SK-N-SH (cell line): ENCODE measurements around the gene NEK10. TPM values are rescaled to one million over a fixed set of nuclear protein-coding genes. Genes with fewer than 3 reads are reported as not detected.

Experiments
- CTCF ChIA-PET: fragments of 300-600, 350-600 bp; formaldehyde crosslinking; extraction: SDS; loops from one replicate; lab custom pipeline; 2021; lab: Yijun Ruan, JAX
- POLR2A ChIA-PET: fragments of 350-600 bp; sonication (Branson Sonifier 250); formaldehyde crosslinking; extraction: SDS; loops from one replicate; lab custom pipeline; 2020; ENCODE audit warnings: antibody characterized with exemption, inconsistent platforms; lab: Yijun Ruan, JAX
- DNase-seq: peaks from one replicate; pipeline ENCODE4 v3.0.0; 2012
- H2AFZ ChIP-seq: fragments of 200-600 bp; sonication (generic); 2 replicates; pipeline ENCODE4 v1.8.1; 2016; ENCODE audit warnings: antibody characterized with exemption, mild to moderate bottlenecking, low read depth
- H3F3A ChIP-seq: fragments of 200-600 bp; sonication (generic); replicated peaks from 2 replicates; pipeline ENCODE3; 2016; ENCODE audit warnings: antibody characterized with exemption, mild to moderate bottlenecking; ENCODE audit not compliant: insufficient read depth
- H3K27ac ChIP-seq, 2 experiments: fragments of 200-500 bp in 1 of 2; fragments of 200-600 bp in 1 of 2; sonication (Bioruptor generic) in 1 of 2; sonication (generic), shearing (Covaris generic) in 1 of 2; 2 replicates each; pipeline versions ENCODE4 v1.5.1 to v1.6.1; 2014 to 2016; ENCODE audit warnings: low read depth in 2 of 2, inconsistent platforms in 1 of 2, low read length in 1 of 2, mild to moderate bottlenecking in 1 of 2, mixed read lengths in 1 of 2
- H3K27me3 ChIP-seq: fragments of 200-600 bp; sonication (generic), shearing (Covaris generic); 2 replicates; pipeline ENCODE4 v1.6.1; 2016; ENCODE audit warnings: mixed run types; ENCODE audit not compliant: insufficient read depth
- H3K36me3 ChIP-seq, 2 experiments: fragments of 200-500 bp in 1 of 2; fragments of 200-600 bp in 1 of 2; sonication (Bioruptor generic) in 1 of 2; sonication (generic) in 1 of 2; replicated peaks in 1 of 2; 2 replicates each; pipeline versions ENCODE3 to v1.5.1; 2014 to 2016; ENCODE audit warnings: low read length in 1 of 2, mild to moderate bottlenecking in 1 of 2; ENCODE audit not compliant: insufficient read depth in 2 of 2, control insufficient read depth in 1 of 2
- H3K4me1 ChIP-seq, 2 experiments: fragments of 200-500 bp in 1 of 2; fragments of 200-600 bp in 1 of 2; sonication (Bioruptor generic) in 1 of 2; sonication (generic), shearing (Covaris generic) in 1 of 2; 2 replicates each; pipeline versions ENCODE4 v1.5.1 to v1.6.1; 2014 to 2016; ENCODE audit warnings: low read depth in 1 of 2, low read length in 1 of 2, mixed run types in 1 of 2; ENCODE audit not compliant: insufficient read depth in 2 of 2, control insufficient read depth in 1 of 2
- H3K4me2 ChIP-seq: fragments of 200-600 bp; sonication (generic), shearing (Covaris generic); 2 replicates; pipeline ENCODE4 v1.6.1; 2017; ENCODE audit warnings: mixed run types
- H3K4me3 ChIP-seq, 2 experiments: fragments of 200-500 bp in 1 of 2; fragments of 200-600 bp in 1 of 2; sonication (Bioruptor generic) in 1 of 2; sonication (generic), shearing (Covaris generic) in 1 of 2; 2 replicates each; pipeline versions ENCODE4 v1.5.1 to v1.8.1; 2014 to 2016; ENCODE audit warnings: low read depth in 2 of 2, inconsistent platforms in 1 of 2, low read length in 1 of 2, mild to moderate bottlenecking in 1 of 2, mixed read lengths in 1 of 2, moderate library complexity in 1 of 2
- H3K79me2 ChIP-seq: fragments of 200-600 bp; sonication (generic); 2 replicates; pipeline ENCODE4 v1.8.1; 2017; ENCODE audit warnings: mild to moderate bottlenecking; ENCODE audit not compliant: insufficient read depth
- H3K9ac ChIP-seq: fragments of 200-600 bp; sonication (generic); 2 replicates; pipeline ENCODE4 v1.6.1; 2017; ENCODE audit warnings: mixed run types
- H3K9me2 ChIP-seq: fragments of 200-600 bp; sonication (generic); 2 replicates; pipeline ENCODE4 v1.6.1; 2017; ENCODE audit warnings: mixed run types
- H3K9me3 ChIP-seq: fragments of 200-600 bp; sonication (generic); 2 replicates; pipeline ENCODE4 v1.6.1; 2017; ENCODE audit warnings: mixed run types, mild to moderate bottlenecking, moderate library complexity
- H4K20me1 ChIP-seq: fragments of 200-600 bp; sonication (generic); 2 replicates; pipeline ENCODE4 v1.6.1; 2017; ENCODE audit warnings: mild to moderate bottlenecking, mixed run types; ENCODE audit not compliant: insufficient read depth
- CHD2 ChIP-seq: fragments of 150-350 bp; IDR thresholded peaks from 2 replicates; pipeline ENCODE4 v1.6.1; 2018; ENCODE audit warnings: low read length; ENCODE audit not compliant: partially characterized antibody
- CTCF ChIP-seq: fragments of 200-600 bp; sonication (generic); IDR thresholded peaks from 2 replicates; pipeline ENCODE4 v1.6.1; 2017; ENCODE audit warnings: antibody characterized with exemption, mild to moderate bottlenecking, moderate library complexity
- ELF1 ChIP-seq: IDR thresholded peaks from 2 replicates; pipeline ENCODE4 v1.4.0; 2012
- EP300 ChIP-seq, 2 experiments: IDR thresholded peaks; 2 replicates each; pipeline versions ENCODE4 v1.4.0 to v1.6.1; 2012; ENCODE audit warnings: borderline replicate concordance in 1 of 2, low read depth in 1 of 2, low read length in 1 of 2
- FOSL2 ChIP-seq: IDR thresholded peaks from 2 replicates; pipeline ENCODE4 v1.4.0; 2012; ENCODE audit warnings: low read depth, mild to moderate bottlenecking, moderate library complexity, borderline replicate concordance
- FOXJ3 ChIP-seq: sonication (generic); formaldehyde crosslinking; IDR thresholded peaks from 2 replicates; pipeline ENCODE4 v1.5.1; 2020; ENCODE audit warnings: mild to moderate bottlenecking, missing genetic modification reagents
- FOXM1 ChIP-seq: IDR thresholded peaks from 2 replicates; pipeline ENCODE4 v1.4.0; 2012; ENCODE audit warnings: low read depth, mild to moderate bottlenecking
- GABPA ChIP-seq: IDR thresholded peaks from 2 replicates; pipeline ENCODE4 v1.4.0; 2012; ENCODE audit warnings: low read depth, mild to moderate bottlenecking
- GATA2 ChIP-seq: sonication (generic); formaldehyde crosslinking; IDR thresholded peaks from 2 replicates; pipeline ENCODE4 v1.5.0; 2020; ENCODE audit warnings: mild to moderate bottlenecking, missing genetic modification reagents
- JUND ChIP-seq: IDR thresholded peaks from 2 replicates; pipeline ENCODE4 v1.4.0; 2012
- MXI1 ChIP-seq: IDR thresholded peaks from 2 replicates; pipeline ENCODE4 v1.6.1; 2012; ENCODE audit warnings: mild to moderate bottlenecking, low read depth, low read length, improper control_type of control experiment
- NRF1 ChIP-seq: IDR thresholded peaks from 2 replicates; pipeline ENCODE4 v1.6.1; 2012; ENCODE audit warnings: low read depth, mild to moderate bottlenecking, low read length
- POLR2AphosphoS5 ChIP-seq: IDR thresholded peaks from 2 replicates; pipeline ENCODE4 v1.6.1; 2012; ENCODE audit warnings: low read depth, low read length
- RAD21 ChIP-seq: IDR thresholded peaks from 2 replicates; pipeline ENCODE4 v1.6.1; 2012; ENCODE audit warnings: mild to moderate bottlenecking, low read length
- RCOR1 ChIP-seq: fragments of 150-350 bp; IDR thresholded peaks from 2 replicates; pipeline ENCODE4 v1.6.1; 2017; ENCODE audit warnings: antibody characterized with exemption, low read length
- REST ChIP-seq: IDR thresholded peaks from 2 replicates; pipeline ENCODE4 v1.6.1; 2012; ENCODE audit warnings: mild to moderate bottlenecking, low read depth, low read length, moderate library complexity
- RFX5 ChIP-seq: IDR thresholded peaks from 2 replicates; pipeline ENCODE4 v1.6.1; 2012; ENCODE audit warnings: mild to moderate bottlenecking, improper control_type of control experiment, low read length
- RXRA ChIP-seq: IDR thresholded peaks from 2 replicates; pipeline ENCODE4 v1.4.0; 2012; ENCODE audit warnings: low read depth, mild to moderate bottlenecking, borderline replicate concordance
- SMC3 ChIP-seq: IDR thresholded peaks from 2 replicates; pipeline ENCODE4 v1.6.1; 2012; ENCODE audit warnings: low read depth, low read length, improper control_type of control experiment
- TAF1 ChIP-seq: IDR thresholded peaks from 2 replicates; pipeline ENCODE4 v1.6.1; 2012; ENCODE audit warnings: low read depth, mild to moderate bottlenecking, low read length, moderate library complexity, borderline replicate concordance
- TCF12 ChIP-seq: IDR thresholded peaks from 2 replicates; pipeline ENCODE4 v1.4.0; 2012
- USF2 ChIP-seq: fragments of 150-350 bp; IDR thresholded peaks from 2 replicates; pipeline ENCODE4 v1.6.1; 2017; ENCODE audit warnings: antibody characterized with exemption, low read length, low read depth, borderline replicate concordance
- YY1 ChIP-seq: IDR thresholded peaks from 2 replicates; pipeline ENCODE4 v1.4.0; 2012; ENCODE audit warnings: low read depth, mild to moderate bottlenecking
- WGBS: methylation state at CpG from one replicate; pipeline ENCODE4 v1.1.6; 2017; ENCODE audit warnings: low lambda C conversion rate; 5-methylcytosine and 5-hydroxymethylcytosine counted together
- polyA plus RNA-seq, 3 experiments: library from polyadenylated mRNA; depleted of rRNA; stranded (reverse); fragments of >200 nt; gene quantifications; 2 replicates each; pipeline ENCODE4 v1.2.3, GENCODE V29; 2012
- TF ChIP-seq, protein P1 (sequence below): fragments of 150-350 bp; IDR thresholded peaks from 2 replicates; pipeline ENCODE4 v1.6.1; 2016; ENCODE audit warnings: mild to moderate bottlenecking, low read depth, low read length
- TF ChIP-seq, protein P2 (sequence below): IDR thresholded peaks from 2 replicates; pipeline ENCODE4 v1.4.0; 2012; ENCODE audit warnings: low read depth, borderline replicate concordance

The NEK10 gene
- polyA plus RNA-seq, 1 of the 3 experiments (the other 2 are of a cell fraction) = 1.0 TPM

DNA sequence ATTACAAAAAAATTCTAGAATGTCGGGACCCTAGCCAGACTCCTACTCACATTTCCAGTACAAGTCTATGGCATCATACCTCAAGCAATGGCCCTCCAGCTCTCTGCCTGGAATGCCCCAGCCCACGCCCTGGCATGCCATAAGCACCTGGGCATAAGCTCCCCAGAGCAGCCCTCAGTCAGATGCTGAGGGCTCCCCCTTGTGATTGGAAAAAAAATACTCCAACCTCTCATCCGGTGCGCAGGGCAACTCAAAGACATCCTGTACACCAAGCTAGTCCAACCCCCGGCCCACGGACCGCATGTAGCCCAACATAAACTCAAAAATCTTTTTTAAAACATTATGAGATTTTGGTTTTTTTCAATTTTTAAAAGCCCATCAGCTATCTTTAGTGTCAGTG is 115.4 kb downstream of the NEK10 start:
- ChIA-PET CTCF (interaction anchor here (0.8 to 3.3 kb wide), 15 partner anchors 9 to 428 kb away, joined by 3 to 49 read pairs (median 3); no protein-coding TSS in a partner anchor), POLR2A (no interaction called here)
- Histone ChIP-seq H3K79me2 (no peaks in the 10 kb centered on the region), H3K27me3 (no peaks in the 10 kb centered on the region), H3K9me2 (no peaks in the 10 kb centered on the region), H3K36me3 (no peaks in the 10 kb centered on the region), H2AFZ (no peak overlapping the region), H3K9me3 (no peaks in the 10 kb centered on the region), H3K4me3 (no peak overlapping the region), H3K4me1 (no peaks in the 10 kb centered on the region), H3F3A (no peaks in the 10 kb centered on the region), H3K27ac (no peak overlapping the region), H3K4me2 (no peak overlapping the region), H4K20me1 (no peaks in the 10 kb centered on the region), H3K9ac (no peak overlapping the region)
- no peak for TF ChIP-seq RCOR1
- TF ChIP-seq RXRA = no peak
- TF ChIP-seq USF2 = no peak
- TF ChIP-seq RFX5 = no peak
- peak; percentile 75 for TF ChIP-seq SMC3
- TF ChIP-seq NRF1 = no peak
- TF ChIP-seq TCF12 = no peak
- TF ChIP-seq ELF1 = no peak
- no peak for TF ChIP-seq GATA2 (CRISPR knock-in tag)
- TF ChIP-seq, protein P1, sequence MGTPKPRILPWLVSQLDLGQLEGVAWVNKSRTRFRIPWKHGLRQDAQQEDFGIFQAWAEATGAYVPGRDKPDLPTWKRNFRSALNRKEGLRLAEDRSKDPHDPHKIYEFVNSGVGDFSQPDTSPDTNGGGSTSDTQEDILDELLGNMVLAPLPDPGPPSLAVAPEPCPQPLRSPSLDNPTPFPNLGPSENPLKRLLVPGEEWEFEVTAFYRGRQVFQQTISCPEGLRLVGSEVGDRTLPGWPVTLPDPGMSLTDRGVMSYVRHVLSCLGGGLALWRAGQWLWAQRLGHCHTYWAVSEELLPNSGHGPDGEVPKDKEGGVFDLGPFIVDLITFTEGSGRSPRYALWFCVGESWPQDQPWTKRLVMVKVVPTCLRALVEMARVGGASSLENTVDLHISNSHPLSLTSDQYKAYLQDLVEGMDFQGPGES = no peak
- no peak for TF ChIP-seq GABPA
- peak; percentile 58 for TF ChIP-seq CTCF
- TF ChIP-seq TAF1 = no peak
- no peak for TF ChIP-seq JUND
- TF ChIP-seq EP300 (IDR thresholded peaks at IDR 0.05; ENCODE audit: borderline replicate concordance in 1 of 2, low read depth in 1 of 2, low read length in 1 of 2) = no peak
- TF ChIP-seq FOXJ3 (CRISPR knock-in tag) = no peak
- TF ChIP-seq, protein P2, sequence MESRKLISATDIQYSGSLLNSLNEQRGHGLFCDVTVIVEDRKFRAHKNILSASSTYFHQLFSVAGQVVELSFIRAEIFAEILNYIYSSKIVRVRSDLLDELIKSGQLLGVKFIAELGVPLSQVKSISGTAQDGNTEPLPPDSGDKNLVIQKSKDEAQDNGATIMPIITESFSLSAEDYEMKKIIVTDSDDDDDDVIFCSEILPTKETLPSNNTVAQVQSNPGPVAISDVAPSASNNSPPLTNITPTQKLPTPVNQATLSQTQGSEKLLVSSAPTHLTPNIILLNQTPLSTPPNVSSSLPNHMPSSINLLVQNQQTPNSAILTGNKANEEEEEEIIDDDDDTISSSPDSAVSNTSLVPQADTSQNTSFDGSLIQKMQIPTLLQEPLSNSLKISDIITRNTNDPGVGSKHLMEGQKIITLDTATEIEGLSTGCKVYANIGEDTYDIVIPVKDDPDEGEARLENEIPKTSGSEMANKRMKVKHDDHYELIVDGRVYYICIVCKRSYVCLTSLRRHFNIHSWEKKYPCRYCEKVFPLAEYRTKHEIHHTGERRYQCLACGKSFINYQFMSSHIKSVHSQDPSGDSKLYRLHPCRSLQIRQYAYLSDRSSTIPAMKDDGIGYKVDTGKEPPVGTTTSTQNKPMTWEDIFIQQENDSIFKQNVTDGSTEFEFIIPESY = no peak
- no peak for TF ChIP-seq MXI1
- no peak for TF ChIP-seq YY1
- TF ChIP-seq FOXM1 = no peak
- peak; percentile 76 for TF ChIP-seq RAD21
- no peak for TF ChIP-seq CHD2
- no peak for TF ChIP-seq FOSL2
- no peak for TF ChIP-seq REST
- TF ChIP-seq POLR2AphosphoS5 = no peak
- WGBS = 61% methylated on average over 7 of the region's 7 CpGs
- DNase-seq = peak; percentile 40
